Activated T-cell treated with anti-CD3 and anti-CD28 coated beads for 4 hours (primary cell): ENCODE data around the gene IFNA4.

Experiments used
- DNase-seq: peaks from one replicate; pipeline ENCODE4 v3.0.0-alpha.2; 2020

IFNA4 gene

GRCh38 chr9:21165516-21165915, 21.9 kb downstream of the IFNA4 start:
- no peak for DNase-seq

GRCh38 chr9:21160178-21160577, 27.2 kb downstream of the IFNA4 start:
- no peak for DNase-seq

GRCh38 chr9:21155501-21155900, 31.9 kb downstream of the IFNA4 start:
- DNase-seq: no peak

GRCh38 chr9:21154018-21154608, 33.3 kb downstream of the IFNA4 start:
- DNase-seq: no peak

GRCh38 chr9:21153336-21154017, 33.9 kb downstream of the IFNA4 start:
- DNase-seq: no peak

DNA sequence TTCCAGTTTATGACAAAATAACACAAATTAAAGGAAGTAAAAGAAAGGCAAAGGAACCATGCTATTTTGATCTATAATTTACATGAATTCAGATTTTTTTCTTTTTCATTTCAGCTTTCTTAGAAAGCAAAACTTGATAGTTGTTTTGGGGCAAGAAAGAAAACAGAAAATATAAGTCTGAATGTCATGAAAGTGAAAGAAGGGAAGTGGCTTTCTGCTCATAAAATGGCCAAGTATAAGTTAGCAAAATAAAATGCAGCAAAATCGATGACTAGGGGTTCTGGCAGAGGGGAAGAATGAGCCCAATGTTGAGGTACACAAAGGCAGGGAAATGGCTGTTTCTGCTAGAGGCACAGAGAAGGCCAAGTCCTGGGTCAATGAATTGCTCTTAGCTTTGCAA, 42.8 kb downstream of the IFNA4 start:
- no peak for DNase-seq

- DNase-seq: no peak
Measured at GRCh38 chr9:21141427-21141882, 45.9 kb downstream of the IFNA4 start, which contains the start of gene IFNW1. Gene IFNW1 (minus strand): TSS chr9:21141832. CDS start chr9:21141570, 262 bp downstream.

- no peak for DNase-seq
Measured at GRCh38 chr9:21137020-21137419, 50.4 kb downstream of the IFNA4 start.
